NT2/D1 (cell line): ENCODE measurements around the gene EXD3.

Experiments used
- SUZ12 ChIP-seq: IDR thresholded peaks from 2 replicates; pipeline ENCODE4 v1.6.1; 2011; ENCODE audit not compliant: insufficient read length, insufficient read depth; ENCODE audit errors: extremely low read depth
- YY1 ChIP-seq: IDR thresholded peaks from 2 replicates; pipeline ENCODE4 v1.6.1; 2011; ENCODE audit not compliant: insufficient read length, insufficient read depth
- ZNF274 ChIP-seq: IDR thresholded peaks from 2 replicates; pipeline ENCODE4 v1.6.1; 2011; ENCODE audit warnings: mild to moderate bottlenecking, low read depth, low read length

GRCh38 chr9:137379761-137380161, 43.2 kb downstream of the EXD3 start:
- TF ChIP-seq YY1: no peak
- no peak for TF ChIP-seq ZNF274
- no peak for TF ChIP-seq SUZ12
